Vagina (tissue), 2 donors: Measurements from ENCODE around the gene PRIM1.

Source experiments
- POLR2A ChIP-seq, 2 donors: fragments of 450-650 bp; IDR thresholded peaks; one replicate each; pipeline ENCODE4 v1.6.1; 2017; ENCODE audit warnings: antibody characterized with exemption in 2 of 2, mild to moderate bottlenecking in 2 of 2, moderate library complexity in 2 of 2
- POLR2AphosphoS5 ChIP-seq, 2 donors: sonication (generic); formaldehyde crosslinking; IDR thresholded peaks; one replicate each; pipeline ENCODE4 v1.9.0; 2017; ENCODE audit warnings: antibody characterized with exemption in 2 of 2, mild to moderate bottlenecking in 2 of 2, low read depth in 1 of 2; ENCODE audit not compliant: insufficient read depth in 1 of 2
- TF ChIP-seq, protein P1 (sequence below), 3 experiments: fragments of 450-650 bp in 2 of 3; fragments of 200-600 bp in 1 of 3; sonication (generic) in 1 of 3; IDR thresholded peaks; one replicate each; pipeline ENCODE4 v1.5.1; 2017 to 2019; ENCODE audit warnings: antibody characterized with exemption in 3 of 3, mild to moderate bottlenecking in 2 of 3, moderate library complexity in 2 of 3

DNA sequence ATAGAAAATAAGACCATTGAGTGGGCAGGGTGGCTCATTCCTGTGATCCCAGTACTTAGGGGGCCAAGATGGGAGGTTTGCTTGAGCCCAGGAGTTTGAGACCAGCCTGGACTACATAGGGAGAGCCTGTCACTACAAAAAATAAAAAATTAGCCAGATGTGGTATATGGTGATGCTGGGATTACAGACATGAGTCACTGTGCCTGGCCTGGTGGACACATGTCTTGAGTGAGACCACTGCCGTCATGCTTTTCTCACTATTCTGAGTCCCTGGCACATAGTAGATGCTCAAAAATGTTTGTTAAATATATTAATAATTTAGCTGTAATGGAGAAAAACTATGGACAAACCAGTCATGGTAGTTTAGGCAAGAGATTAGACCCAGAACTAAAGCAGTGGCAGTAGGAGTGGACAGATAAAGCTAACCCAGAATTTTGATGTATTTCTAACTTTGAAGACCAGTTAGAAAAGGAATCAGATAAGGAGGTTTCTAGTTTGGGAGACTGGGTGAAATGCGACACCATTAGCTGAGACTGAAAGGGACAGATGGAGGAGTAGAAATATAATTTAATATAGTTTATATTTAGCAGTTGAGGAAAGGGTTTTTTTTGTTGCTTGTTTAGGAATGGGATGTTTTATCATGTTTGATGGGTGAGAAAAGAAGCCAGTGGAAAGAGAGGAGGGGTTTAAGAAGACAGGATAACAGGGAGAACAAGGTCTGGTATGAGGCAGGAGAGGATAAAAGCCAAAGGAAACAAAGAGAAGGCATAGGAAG is 56.6 kb downstream of the PRIM1 start:
- TF ChIP-seq, protein P1, sequence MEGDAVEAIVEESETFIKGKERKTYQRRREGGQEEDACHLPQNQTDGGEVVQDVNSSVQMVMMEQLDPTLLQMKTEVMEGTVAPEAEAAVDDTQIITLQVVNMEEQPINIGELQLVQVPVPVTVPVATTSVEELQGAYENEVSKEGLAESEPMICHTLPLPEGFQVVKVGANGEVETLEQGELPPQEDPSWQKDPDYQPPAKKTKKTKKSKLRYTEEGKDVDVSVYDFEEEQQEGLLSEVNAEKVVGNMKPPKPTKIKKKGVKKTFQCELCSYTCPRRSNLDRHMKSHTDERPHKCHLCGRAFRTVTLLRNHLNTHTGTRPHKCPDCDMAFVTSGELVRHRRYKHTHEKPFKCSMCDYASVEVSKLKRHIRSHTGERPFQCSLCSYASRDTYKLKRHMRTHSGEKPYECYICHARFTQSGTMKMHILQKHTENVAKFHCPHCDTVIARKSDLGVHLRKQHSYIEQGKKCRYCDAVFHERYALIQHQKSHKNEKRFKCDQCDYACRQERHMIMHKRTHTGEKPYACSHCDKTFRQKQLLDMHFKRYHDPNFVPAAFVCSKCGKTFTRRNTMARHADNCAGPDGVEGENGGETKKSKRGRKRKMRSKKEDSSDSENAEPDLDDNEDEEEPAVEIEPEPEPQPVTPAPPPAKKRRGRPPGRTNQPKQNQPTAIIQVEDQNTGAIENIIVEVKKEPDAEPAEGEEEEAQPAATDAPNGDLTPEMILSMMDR (IDR thresholded peaks at IDR 0.05): no peak
- TF ChIP-seq POLR2A (IDR thresholded peaks at IDR 0.05): no peak
- no peak for TF ChIP-seq POLR2AphosphoS5 (IDR thresholded peaks at IDR 0.05; ENCODE audit: insufficient read depth in 1 of 2, low read depth in 1 of 2)
